A549 (cell line): Measurements from ENCODE around the gene TSPAN14. TPM values are rescaled to one million over a fixed set of nuclear protein-coding genes. Genes with fewer than 3 reads are reported as not detected.
A peak's percentile ranks its signal among the peaks of the same experiment; 100 is the strongest.

Experiments
- ATAC-seq, 2 experiments: fragments of 200-7000 bp in 1 of 2; fragments of >200 bp in 1 of 2; cut with Nextera tagmentation in 1 of 2; cut with Tn5 transposase in 1 of 2; 3 replicates each; pipeline versions ENCODE4 v1.8.0 to v1.9.1; 2018 to 2020; ENCODE audit warnings: mild to moderate bottlenecking in 1 of 2, moderate library complexity in 1 of 2
- CTCF ChIA-PET: fragments of 300-600 bp; sonication (Branson Sonifier 250); formaldehyde crosslinking; extraction: SDS; loops from one replicate; lab custom pipeline; 2021; ENCODE audit warnings: antibody characterized with exemption, inconsistent platforms; lab: Yijun Ruan, JAX
- POLR2A ChIA-PET: fragments of 350-600 bp; formaldehyde crosslinking; extraction: SDS; loops from one replicate; lab custom pipeline; 2021; ENCODE audit warnings: antibody characterized with exemption, inconsistent platforms; lab: Yijun Ruan, JAX
- DNase-seq, 2 experiments: peaks; one replicate each; pipeline versions ENCODE4 v3.0.0 to v3.0.0-alpha.2; 2011 to 2016; ENCODE audit warnings: low read depth in 1 of 2, low spot score in 1 of 2
- FAIRE-seq: peaks from 2 replicates; lab custom pipeline; 2011; peaks lifted over from hg19 to GRCh38; lab: Jason Lieb, UNC
- H3K27ac ChIP-seq, 2 experiments: fragments of >200 bp; sonication (Bioruptor Twin); formaldehyde crosslinking; 3 replicates each; pipeline ENCODE4 v1.5.1; 2016 to 2017
- H3K4me1 ChIP-seq: fragments of >200 bp; sonication (Bioruptor Twin); formaldehyde crosslinking; 3 replicates; pipeline ENCODE4 v1.6.1; 2016
- H3K4me2 ChIP-seq: fragments of >200 bp; sonication (Bioruptor Twin); formaldehyde crosslinking; 3 replicates; pipeline ENCODE4 v1.6.1; 2016
- H3K4me3 ChIP-seq: fragments of >200 bp; sonication (Bioruptor Twin); formaldehyde crosslinking; 3 replicates; pipeline ENCODE4 v1.5.1; 2016
- H3K9me3 ChIP-seq: fragments of >200 bp; sonication (Bioruptor Twin); formaldehyde crosslinking; 3 replicates; pipeline ENCODE4 v1.6.1; 2016
- BHLHE40 ChIP-seq: IDR thresholded peaks from 2 replicates; pipeline ENCODE4 v1.6.1; 2012; ENCODE audit warnings: low read depth, low read length, inconsistent platforms
- CEBPB ChIP-seq, 2 experiments: fragments of >200 bp in 1 of 2; sonication (Bioruptor Twin) in 1 of 2; formaldehyde crosslinking in 1 of 2; IDR thresholded peaks; 2 replicates each; pipeline ENCODE4 v1.6.1; 2012 to 2016
- CHD4 ChIP-seq: fragments of 200-600 bp; sonication (generic); IDR thresholded peaks from 2 replicates; pipeline ENCODE4 v1.6.1; 2016; ENCODE audit warnings: antibody characterized with exemption, mild to moderate bottlenecking, borderline replicate concordance
- EHMT2 ChIP-seq: fragments of 200-600 bp; sonication (generic); IDR thresholded peaks from 2 replicates; pipeline ENCODE4 v1.6.1; 2016; ENCODE audit warnings: antibody characterized with exemption, low read depth, mild to moderate bottlenecking, moderate library complexity
- ESRRA ChIP-seq: fragments of 150-350 bp; IDR thresholded peaks from 2 replicates; pipeline ENCODE4 v1.6.1; 2014; ENCODE audit warnings: mild to moderate bottlenecking, low read length, borderline replicate concordance
- FOSB ChIP-seq: fragments of 250-450 bp; sonication (Bioruptor Pico); IDR thresholded peaks from 2 replicates; pipeline ENCODE4 v1.5.0; 2020; ENCODE audit warnings: mild to moderate bottlenecking, moderate library complexity
- KDM1A ChIP-seq: fragments of 200-600 bp; sonication (generic); IDR thresholded peaks from 2 replicates; pipeline ENCODE4 v1.6.1; 2016; ENCODE audit warnings: low read depth, mild to moderate bottlenecking
- MAFK ChIP-seq: fragments of 450-650 bp; IDR thresholded peaks from 2 replicates; pipeline ENCODE4 v1.6.1; 2014; ENCODE audit not compliant: partially characterized antibody
- RCOR1 ChIP-seq: fragments of 150-350 bp; IDR thresholded peaks from 2 replicates; pipeline ENCODE4 v1.6.1; 2014; ENCODE audit warnings: antibody characterized with exemption, low read length, low read depth
- SMC3 ChIP-seq: fragments of >200 bp; sonication (Bioruptor Twin); formaldehyde crosslinking; IDR thresholded peaks from 3 replicates; pipeline ENCODE4 v1.6.1; 2018; ENCODE audit warnings: inconsistent platforms
- ZNF302 ChIP-seq: fragments of 250-450 bp; sonication (Bioruptor Pico); IDR thresholded peaks from 2 replicates; pipeline ENCODE4 v1.9.0; 2021; ENCODE audit warnings: inconsistent platforms, mild to moderate bottlenecking, moderate library complexity
- WGBS: methylation state at CpG from one replicate; pipeline ENCODE4 v1.1.6; 2017; ENCODE audit errors: missing lambda C conversion rate; 5-methylcytosine and 5-hydroxymethylcytosine counted together
- polyA plus RNA-seq, 4 experiments: library from polyadenylated mRNA; depleted of rRNA in 3 of 4; stranded (reverse); fragments of >200 nt; fragmentation: RNase III in 1 of 4; extraction: RNeasy Plus Mini Kit Qiagen cat#74134 plus additional on column Dnase treatment in 1 of 4; gene quantifications; 2 replicates in 3 of 4; 3 replicates in 1 of 4; pipeline ENCODE4 v1.2.3, GENCODE V29; 2011 to 2017
- TF ChIP-seq, protein P1 (sequence below): fragments of 200-600 bp; sonication (generic); IDR thresholded peaks from 2 replicates; pipeline ENCODE4 v1.6.1; 2016; ENCODE audit warnings: antibody characterized with exemption, mild to moderate bottlenecking, moderate library complexity
- TF ChIP-seq, protein P2 (sequence below): fragments of >200 bp; sonication (Bioruptor Twin); formaldehyde crosslinking; IDR thresholded peaks from 3 replicates; pipeline ENCODE4 v1.5.1; 2016

The TSPAN14 gene
- polyA plus RNA-seq, 2 of the 4 experiments (the other 2 are of a cell fraction), result 87.0 to 124 TPM

GRCh38 chr10:80466724-80467326, 12.7 kb downstream of the TSPAN14 start:
- peak overlapping the region; percentile 33 for H3K4me2 ChIP-seq
- FAIRE-seq (no peak), DNase-seq (no peak), ATAC-seq (no peak)
- WGBS, result 85% methylated on average over 10 of the region's 10 CpGs
- no peak overlapping the region for H3K4me3 ChIP-seq
- peak overlapping the region; percentile 15 to 100; a peak in 4 of 6 replicates for H3K27ac ChIP-seq
- ChIA-PET CTCF (interaction anchor here (0.8 to 38.6 kb wide), 4 partner anchors 9 to 39 kb away, joined by 3 to 928 read pairs (median 10); no protein-coding TSS in a partner anchor), POLR2A (no interaction called here)
- peaks cover 99% of the 10 kb centered on the region for H3K4me1 ChIP-seq
- TF ChIP-seq ESRRA, result no peak
- TF ChIP-seq MAFK, result peak; percentile 54
- H3K9me3 ChIP-seq, result no peaks in the 10 kb centered on the region

GRCh38 chr10:80468002-80468401, 13.9 kb downstream of the TSPAN14 start:
- ATAC-seq (peak in 1 of 2 experiments; percentile 12; a peak in 1 of 6 replicates), FAIRE-seq (no peak), DNase-seq (no peak)
- POLR2A ChIA-PET, result interaction anchor here (0.6 kb wide), 1 partner anchor 31 kb away, joined by 3 read pairs; no protein-coding TSS in a partner anchor
- H3K4me3 ChIP-seq, result no peak overlapping the region
- 54% methylated on average over 5 of the region's 6 CpGs for WGBS
- H3K4me2 ChIP-seq, result peak overlapping the region; percentile 33
- no peaks in the 10 kb centered on the region for H3K9me3 ChIP-seq
- CTCF ChIA-PET, result interaction anchor here (0.7 to 38.6 kb wide), 4 partner anchors 9 to 1101 kb away, joined by 3 to 928 read pairs (median 10); no protein-coding TSS in a partner anchor
- no peak for TF ChIP-seq CHD4
- TF ChIP-seq, protein P1, sequence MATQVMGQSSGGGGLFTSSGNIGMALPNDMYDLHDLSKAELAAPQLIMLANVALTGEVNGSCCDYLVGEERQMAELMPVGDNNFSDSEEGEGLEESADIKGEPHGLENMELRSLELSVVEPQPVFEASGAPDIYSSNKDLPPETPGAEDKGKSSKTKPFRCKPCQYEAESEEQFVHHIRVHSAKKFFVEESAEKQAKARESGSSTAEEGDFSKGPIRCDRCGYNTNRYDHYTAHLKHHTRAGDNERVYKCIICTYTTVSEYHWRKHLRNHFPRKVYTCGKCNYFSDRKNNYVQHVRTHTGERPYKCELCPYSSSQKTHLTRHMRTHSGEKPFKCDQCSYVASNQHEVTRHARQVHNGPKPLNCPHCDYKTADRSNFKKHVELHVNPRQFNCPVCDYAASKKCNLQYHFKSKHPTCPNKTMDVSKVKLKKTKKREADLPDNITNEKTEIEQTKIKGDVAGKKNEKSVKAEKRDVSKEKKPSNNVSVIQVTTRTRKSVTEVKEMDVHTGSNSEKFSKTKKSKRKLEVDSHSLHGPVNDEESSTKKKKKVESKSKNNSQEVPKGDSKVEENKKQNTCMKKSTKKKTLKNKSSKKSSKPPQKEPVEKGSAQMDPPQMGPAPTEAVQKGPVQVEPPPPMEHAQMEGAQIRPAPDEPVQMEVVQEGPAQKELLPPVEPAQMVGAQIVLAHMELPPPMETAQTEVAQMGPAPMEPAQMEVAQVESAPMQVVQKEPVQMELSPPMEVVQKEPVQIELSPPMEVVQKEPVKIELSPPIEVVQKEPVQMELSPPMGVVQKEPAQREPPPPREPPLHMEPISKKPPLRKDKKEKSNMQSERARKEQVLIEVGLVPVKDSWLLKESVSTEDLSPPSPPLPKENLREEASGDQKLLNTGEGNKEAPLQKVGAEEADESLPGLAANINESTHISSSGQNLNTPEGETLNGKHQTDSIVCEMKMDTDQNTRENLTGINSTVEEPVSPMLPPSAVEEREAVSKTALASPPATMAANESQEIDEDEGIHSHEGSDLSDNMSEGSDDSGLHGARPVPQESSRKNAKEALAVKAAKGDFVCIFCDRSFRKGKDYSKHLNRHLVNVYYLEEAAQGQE, result no peak
- TF ChIP-seq, all 56 proteins: peak for 0
- H3K4me1 ChIP-seq, result peaks cover 99% of the 10 kb centered on the region
- H3K27ac ChIP-seq, result peak overlapping the region; percentile 38 to 69; a peak in 4 of 6 replicates

GRCh38 chr10:80468806-80469421, 14.8 kb downstream of the TSPAN14 start:
- no peak overlapping the region for H3K4me3 ChIP-seq
- H3K4me2 ChIP-seq, result peak overlapping the region; percentile 33; the same call in 2 of the 3 replicates
- ChIA-PET POLR2A (interaction anchor here (0.6 kb wide), 1 partner anchor 70 kb away, joined by 3 read pairs; no protein-coding TSS in a partner anchor), CTCF (interaction anchor here (0.6 to 38.6 kb wide), 4 partner anchors 17 to 1102 kb away, joined by 3 to 928 read pairs (median 14); no protein-coding TSS in a partner anchor)
- DNase-seq (no peak), ATAC-seq (no peak), FAIRE-seq (no peak)
- no peaks in the 10 kb centered on the region for H3K9me3 ChIP-seq
- H3K4me1 ChIP-seq, result peaks cover 99% of the 10 kb centered on the region
- 81% methylated on average over 7 of the region's 7 CpGs for WGBS
- TF ChIP-seq, protein P2, sequence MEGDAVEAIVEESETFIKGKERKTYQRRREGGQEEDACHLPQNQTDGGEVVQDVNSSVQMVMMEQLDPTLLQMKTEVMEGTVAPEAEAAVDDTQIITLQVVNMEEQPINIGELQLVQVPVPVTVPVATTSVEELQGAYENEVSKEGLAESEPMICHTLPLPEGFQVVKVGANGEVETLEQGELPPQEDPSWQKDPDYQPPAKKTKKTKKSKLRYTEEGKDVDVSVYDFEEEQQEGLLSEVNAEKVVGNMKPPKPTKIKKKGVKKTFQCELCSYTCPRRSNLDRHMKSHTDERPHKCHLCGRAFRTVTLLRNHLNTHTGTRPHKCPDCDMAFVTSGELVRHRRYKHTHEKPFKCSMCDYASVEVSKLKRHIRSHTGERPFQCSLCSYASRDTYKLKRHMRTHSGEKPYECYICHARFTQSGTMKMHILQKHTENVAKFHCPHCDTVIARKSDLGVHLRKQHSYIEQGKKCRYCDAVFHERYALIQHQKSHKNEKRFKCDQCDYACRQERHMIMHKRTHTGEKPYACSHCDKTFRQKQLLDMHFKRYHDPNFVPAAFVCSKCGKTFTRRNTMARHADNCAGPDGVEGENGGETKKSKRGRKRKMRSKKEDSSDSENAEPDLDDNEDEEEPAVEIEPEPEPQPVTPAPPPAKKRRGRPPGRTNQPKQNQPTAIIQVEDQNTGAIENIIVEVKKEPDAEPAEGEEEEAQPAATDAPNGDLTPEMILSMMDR, result no peak
- TF ChIP-seq FOSB (CRISPR knock-in tag) (no peak), BHLHE40 (no peak), RCOR1 (no peak), ZNF302 (no peak), KDM1A (no peak), CEBPB (IDR thresholded peaks at IDR 0.05) (no peak), EHMT2 (no peak), SMC3 (no peak)
- peak overlapping the region; percentile 38 to 69; a peak in 5 of 6 replicates for H3K27ac ChIP-seq
